ENCODE results near the gene RABAC1.
"Not testable (repeated sequence)": the region's sequence is repeated elsewhere in the genome, so short reads cannot be mapped to it uniquely, and the experiment has no call there.

Gene RABAC1, protein sequence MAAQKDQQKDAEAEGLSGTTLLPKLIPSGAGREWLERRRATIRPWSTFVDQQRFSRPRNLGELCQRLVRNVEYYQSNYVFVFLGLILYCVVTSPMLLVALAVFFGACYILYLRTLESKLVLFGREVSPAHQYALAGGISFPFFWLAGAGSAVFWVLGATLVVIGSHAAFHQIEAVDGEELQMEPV

DNA sequence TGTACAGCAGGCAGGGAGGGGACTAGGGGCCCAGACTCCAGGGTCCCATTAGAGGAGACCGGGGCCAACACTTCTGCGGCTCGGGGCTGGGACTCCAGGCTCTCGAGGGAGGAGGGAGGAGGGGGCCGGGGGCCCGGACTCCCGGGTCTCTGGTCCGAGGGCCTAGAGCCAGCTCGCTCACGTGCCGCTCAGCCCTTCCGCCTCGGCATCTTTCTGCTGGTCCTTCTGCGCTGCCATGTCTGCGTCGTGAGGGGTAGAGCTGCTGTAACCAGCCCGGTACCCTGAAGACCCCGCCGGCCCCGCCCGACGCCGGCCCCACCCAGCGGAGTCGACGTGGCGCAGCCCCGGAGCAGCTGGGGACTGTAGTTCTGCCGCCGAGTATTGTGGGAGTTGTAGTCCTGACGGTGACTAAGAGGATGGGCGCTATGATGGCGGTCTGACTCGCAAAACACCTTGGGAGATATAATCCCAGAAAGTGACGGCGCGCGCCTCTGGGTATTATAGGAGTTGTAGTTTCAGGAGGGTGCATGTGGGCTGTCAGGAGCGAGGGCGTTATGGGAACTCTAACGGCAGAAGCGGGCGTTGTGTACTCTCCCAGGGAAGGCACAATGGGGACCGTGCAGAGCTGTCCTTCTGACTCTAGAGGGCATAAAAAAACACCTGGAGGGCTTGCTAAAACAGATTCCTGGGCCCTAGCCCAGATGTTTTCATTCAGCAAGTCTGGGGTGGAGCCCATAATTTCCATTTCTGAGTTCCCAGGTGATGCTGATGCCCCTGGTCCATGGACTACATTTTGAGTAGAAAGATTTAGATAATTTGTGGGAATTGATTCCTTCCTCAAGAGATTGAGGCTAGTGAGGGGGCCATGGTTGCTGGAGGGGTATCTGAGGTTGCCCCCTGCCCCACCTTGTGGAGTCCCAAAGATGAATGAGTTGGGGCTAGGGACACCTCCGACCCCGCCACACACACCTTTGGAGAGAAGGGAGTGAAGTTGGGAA is at the start of gene RABAC1:
Gene RABAC1 (minus strand): TSS at position 266 of the 998 bp plus-strand sequence. CDS start 29 bp downstream, at position 237.
- peak; percentile 96 for DNase-seq (ENCODE audit: low spot score)

DNA sequence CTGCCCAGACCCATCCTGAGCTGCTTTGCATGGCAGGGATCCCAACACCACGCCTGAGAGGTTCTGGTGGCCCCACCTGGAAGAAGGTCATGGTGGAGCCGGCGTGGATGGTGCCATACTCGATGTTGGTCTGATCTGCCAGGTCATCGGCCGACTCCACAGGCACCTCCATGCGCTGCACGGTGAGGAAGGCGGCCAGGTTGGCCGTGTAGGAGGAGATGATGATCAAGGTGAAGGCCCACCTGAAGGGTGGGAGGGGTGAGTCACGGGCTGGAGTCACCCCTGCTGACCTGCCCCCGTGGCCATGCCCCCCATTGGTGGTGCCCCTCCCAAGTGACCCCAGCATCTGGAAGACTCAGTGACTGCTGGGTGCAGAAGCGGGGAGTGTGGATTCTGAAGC is 47.4 kb upstream of the RABAC1 start:
- no peak for DNase-seq (ENCODE audit: low spot score)

DNA sequence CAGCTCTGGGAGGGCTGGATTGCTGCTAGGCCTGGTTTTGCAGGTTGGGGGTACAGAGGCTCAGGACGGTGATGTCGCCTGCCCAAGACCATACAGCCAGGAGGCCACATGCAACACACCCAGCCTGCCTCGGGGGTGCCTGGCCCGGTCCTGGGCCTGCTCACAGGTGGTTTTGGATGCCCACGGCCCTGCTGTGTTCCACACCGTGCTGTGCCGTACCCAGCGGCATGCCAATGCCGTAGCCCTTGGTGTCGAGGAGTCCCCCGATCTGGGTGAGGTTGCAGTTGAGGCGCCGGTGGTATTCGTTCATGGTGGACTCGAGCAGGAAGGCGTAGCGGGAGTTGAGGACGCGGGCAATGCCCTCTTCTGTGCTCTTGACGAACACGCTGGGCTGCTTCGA is 46.4 kb upstream of the RABAC1 start:
- no peak for DNase-seq (ENCODE audit: low spot score)

DNA sequence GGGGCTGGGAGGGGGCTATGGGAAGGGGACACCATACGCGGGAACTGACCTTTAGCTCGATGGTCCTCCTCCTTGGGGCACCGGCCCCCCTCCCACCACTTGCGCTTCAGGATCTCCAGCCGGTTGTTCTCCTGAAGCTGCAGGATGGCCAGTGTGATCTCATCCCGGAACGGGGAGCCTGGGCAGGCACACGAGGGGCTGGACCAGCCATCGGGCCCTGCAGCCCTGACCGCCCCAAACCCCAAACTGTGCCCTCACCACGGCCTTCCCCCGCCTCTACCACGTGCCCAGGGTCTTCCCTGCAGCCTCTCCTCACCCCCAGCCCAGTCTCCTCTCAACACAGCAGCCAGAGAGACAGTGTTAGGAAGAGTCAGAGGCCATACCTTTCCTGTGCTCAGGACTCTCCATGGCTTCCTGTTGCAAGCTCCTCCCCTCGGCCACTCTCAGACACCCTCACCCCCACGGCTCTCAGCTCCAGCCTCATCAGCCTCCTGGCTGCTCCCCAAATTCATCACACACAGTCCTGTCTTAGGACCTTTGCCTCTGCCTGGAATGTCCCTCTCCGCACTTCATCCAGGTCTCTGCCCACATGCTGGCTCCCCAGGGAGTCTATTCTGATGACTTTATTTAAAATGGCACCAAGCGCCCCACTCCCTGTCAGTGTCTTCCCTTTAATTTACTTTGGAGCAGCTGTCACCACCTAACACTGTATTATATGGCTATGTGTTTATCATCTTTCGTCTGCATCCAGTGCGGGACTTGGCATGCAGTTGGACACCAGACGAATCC is 44.6 kb upstream of the RABAC1 start:
- DNase-seq (ENCODE audit: low spot score), result no peak

DNA sequence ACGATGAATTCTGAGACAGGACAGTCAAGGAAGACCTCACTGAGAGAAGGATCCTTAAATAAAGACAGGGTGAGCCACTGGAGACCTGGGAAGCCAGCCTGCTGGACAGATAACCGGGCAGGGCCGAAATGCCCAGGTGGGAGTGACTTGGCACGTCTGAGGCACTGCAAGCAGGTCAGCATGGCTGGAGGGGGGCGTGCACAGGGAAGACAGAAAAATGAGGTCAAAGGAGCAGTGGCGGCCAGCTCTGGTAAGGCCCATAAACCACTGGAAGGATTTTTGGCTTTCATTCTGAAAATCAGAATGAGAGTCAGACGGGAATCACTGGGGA is 40.7 kb upstream of the RABAC1 start:
- no peak for DNase-seq (ENCODE audit: low spot score)

DNA sequence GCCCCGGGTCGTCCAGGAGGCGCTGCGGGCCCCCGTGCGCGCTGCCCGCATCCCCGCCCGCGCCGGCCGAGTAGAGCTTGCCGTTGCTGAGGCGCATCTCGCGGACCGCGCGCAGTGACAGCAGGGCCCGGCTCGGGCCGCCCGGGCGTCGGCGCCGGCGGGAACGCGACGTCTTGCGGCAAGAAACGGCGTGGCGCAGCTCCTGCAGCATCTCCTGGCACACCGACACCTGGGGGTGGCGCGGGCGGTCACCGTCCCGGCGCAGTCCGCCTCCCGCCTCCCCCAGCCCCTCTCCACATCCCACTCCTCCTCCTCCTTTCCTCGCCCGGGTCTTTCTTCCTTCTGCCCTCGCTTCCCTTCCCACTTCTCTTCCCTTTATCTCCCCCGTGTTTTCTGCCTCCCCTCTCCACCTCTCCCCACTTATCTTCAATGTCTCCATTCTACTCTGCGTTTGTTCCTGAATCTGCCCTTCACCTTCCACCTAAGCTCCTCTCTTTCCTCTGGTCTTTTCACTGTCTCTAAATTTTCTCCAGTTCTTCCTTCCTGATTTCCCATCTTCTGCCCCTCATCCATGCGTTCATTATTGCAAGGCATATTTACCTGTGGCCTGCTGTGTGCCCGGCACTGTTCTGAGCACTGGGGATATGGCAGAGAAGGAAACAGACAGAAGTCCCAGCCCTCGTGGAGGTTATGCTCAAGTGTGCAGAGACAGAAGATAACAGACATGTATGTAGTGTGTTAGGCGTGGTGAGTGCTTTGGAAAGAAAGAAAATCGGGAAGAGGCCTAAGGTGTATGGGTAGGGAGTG is 40.2 kb upstream of the RABAC1 start:
- no peak for DNase-seq (ENCODE audit: low spot score)

DNA sequence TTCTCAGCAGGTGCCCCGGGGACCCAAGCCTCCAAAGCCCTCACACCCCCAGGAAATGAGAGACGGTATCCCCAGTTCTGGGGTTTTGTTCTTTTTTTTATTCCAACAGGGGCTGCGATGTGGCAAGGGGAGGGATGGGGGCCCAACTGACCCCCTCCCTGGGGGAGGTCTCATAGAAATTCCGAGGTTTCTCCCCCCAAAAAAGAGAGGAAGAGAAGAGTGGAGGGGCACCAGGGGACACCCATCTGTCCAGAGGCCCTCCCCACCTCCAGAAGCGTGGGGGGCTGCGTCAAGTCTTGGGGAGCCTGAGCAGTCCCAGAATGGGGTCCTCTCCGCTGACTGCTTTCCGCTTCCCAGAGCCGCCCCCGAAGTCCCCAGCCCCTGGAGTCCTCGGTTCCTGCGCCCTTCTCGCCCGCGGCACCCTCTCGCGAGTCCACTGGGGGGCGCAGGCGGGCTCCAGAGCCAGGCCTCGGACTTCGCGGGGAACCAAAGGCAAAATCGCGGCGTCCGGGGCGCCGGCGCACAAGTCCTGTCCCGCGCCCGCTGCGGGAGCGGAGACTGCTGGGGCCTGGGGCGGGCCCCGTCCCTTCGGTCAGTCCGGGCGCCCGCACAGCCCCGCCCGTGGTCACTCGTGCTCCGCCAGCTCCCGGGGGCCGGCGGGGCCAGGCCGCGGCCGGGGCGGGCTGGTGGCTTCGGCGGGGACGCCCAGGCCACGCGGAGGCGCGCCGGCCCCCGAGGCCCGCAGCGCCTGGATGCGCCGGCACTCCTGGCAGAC is 39.3 kb upstream of the RABAC1 start:
- no peak for DNase-seq (ENCODE audit: low spot score)

DNA sequence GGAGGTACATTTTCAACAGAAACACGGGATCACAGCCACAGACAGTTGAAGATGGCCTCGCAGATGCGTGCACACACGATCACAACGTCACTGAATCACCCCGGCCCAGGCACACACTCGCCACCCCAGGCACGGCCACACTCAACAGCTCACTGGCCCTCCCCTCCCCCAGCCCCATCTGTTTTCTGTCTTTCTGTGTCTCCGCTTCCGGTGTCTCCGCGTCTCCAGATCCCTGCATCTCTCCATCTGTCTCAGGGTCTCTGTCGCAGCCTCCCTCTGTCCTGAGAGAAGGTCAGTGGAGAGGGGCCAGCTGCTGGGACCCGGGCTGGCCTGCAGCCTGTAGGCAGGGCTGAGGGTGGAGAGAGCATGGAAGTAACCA is 38.7 kb upstream of the RABAC1 start:
- no peak for DNase-seq (ENCODE audit: low spot score)

DNA sequence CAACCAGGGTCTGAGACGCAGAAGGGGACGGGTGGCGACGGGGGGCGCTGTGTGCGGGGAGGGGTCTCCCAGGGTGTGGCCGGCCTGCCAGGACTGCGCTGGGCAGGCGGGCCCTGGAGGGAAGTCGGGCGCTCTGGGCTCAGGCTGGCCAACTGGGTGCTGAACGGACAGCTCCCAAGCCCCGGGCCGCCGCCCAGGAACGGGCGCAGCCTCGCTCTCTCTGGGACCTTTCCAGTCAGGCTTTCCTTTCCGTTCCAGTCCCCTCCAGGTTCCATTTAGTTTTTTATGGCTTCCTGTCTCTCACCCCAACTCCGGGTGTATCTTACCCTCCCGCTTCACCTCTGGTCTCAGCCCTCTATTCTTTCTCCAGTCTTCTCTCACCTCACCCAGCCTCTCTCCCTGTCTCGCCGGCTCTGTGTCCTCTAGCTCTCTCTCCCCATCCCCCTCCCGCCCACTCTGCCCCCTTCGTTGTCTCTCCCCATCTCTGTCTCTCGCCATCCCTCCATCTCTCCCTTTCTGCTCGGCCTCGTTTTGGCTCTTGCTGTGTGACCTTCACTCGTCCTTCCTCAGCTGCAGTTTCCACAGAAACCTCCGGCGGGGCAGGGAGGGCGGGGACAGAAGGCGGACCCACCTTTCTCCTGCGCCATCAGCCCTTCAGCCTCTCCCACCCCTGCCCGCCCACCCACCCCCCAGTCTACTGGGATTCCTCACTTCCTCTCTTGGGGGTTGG is 38.2 kb upstream of the RABAC1 start:
- peak; percentile 54 for DNase-seq (ENCODE audit: low spot score)

DNA sequence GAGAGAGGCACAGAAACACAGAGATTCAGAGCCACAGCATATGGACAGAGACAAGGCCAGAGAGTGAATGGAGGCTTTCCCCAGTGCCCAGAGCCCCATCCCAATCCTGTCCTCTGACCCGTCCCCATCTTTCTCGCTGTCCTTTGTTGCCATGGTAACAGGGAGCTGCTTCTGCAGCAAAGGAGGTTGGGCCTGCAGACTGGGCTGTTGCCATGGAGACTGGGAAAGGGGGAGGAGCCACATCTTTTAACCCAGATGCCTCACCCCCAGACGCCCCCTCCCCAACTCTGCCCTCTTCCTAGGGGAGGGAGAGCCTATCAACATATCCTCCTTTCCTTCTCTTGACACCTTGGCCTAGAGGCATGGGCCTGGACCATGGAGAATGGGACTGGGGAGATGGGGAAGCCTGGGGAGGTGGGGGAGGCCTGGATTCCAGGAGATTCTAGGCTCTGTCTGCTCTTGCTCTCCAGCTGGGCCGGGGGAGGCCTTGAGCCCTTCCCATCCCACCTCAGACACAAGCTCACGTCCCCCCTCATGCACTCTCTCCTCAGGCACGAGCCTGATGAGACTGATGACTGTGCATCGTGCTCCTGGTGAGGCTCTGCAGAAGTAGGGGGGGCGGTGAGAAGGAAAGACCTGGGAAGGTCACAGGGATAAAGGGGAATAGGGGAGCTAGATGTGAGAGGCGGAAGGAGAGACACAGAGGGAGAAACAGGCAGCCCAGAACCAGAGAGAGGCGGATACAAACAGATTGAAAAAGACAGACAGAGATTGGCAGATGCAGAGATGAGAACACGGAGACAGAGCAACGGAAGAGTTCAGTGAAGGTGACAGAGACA is 37.1 kb upstream of the RABAC1 start:
- no peak for DNase-seq (ENCODE audit: low spot score)

DNA sequence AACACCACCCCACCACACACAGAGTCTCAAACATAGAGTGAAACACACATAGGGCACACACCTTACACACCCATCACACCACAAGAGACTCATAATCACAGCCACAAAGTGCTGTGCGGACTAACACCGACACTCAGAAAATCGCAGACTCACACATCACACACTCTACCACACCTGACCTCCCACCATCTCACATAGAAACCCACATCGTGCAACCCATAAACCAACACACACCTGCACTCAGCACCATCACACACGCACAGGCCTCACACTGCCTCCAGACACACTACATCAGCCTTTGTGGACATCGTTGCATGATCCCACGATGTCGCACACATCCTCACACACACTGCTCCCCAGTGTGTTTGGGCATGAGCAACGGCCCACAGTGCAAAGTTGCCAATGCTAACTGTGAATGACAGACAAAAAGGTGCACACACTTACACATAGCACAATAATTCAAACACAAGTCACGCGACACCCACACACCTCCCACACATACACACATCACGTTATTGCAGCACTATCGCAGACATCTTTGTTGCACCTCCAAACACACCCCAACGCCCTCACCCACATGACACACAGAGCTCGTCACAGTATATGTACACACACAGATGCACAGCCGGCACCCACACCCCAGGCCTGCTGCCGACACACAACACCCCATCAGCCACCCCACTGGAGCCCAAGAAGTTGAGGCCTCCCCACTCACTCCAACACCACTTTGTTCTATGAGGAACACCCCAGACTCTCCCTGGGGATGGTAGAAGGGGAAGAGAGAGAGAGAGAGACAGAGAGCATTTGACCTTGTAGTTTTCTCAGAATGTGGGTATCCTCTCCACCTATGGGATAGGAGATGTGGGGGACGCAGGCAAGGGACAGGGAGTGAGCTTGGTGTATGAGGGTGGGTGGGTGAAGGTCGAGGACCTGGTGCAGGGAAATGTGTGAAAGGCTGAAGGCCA is 36.2 kb upstream of the RABAC1 start:
- no peak for DNase-seq (ENCODE audit: low spot score)

DNA sequence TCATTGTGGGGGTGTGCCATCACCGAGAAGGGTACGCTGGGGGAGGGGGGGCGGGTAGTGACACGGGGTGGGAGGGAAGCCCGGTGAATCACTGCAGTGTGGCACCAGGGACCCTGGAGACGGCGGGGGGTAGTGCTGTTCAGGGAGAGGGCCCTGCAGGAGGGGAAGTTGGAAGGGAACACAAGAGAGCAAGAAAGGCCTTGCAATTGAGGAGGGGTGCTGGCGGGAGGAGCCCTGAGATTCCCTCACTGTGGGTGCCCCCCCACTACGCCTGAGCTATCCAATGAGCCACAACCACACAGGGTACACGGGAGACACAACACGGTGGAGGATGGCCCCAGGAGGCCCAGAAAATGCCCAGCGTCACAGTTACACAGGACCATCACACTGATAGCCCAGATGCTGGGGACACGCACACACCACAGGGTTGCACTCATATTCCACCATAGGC is 35.4 kb upstream of the RABAC1 start:
- DNase-seq (ENCODE audit: low spot score), result no peak

DNA sequence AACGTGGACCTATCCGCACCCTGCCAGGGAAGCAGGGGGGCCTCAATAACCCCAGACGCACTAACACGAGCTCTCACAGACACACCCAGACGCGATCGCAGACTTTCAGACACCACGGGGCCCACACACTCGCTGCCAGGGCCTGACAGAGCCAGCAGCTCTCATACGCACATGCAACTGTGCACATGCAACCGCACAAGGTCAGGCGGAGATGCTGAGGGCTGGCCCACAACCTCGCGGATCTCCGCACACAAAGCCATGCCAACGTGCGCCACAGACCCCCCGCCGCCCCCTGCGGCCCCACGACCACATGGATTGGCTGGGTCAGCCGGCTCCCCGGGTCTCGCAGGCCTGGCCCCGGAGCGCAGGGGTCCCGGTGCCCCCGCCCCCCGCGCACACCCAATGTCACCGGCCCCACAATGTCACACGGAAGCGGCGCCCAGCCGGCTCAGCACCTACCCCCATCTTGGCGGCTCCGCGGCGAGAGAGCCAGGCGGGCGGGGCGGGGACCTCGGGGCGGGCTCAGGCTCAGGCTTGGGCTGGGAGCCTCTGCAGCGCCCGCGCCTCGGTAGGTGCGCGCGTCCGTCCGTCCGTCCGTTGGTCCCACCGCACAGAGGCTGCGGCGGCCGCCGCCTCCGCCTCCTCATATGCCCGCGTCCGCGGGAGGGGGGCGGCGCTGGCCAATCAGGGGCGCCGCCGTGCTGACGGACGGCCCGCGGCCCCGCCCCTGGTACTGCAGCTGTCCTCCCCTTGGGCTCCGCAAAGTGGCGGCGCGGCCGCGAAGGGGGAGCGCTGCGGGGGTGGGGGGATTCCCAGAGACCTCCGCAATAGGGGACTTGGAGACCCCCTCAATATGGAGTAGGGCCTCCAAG is 34.7 kb upstream of the RABAC1 start, which contains the start of gene ATP1A3:
Gene ATP1A3 (minus strand): TSS at position 619 of the 872 bp plus-strand sequence. CDS start 154 bp downstream, at position 465.
- DNase-seq (ENCODE audit: low spot score), result peak; percentile 63

DNA sequence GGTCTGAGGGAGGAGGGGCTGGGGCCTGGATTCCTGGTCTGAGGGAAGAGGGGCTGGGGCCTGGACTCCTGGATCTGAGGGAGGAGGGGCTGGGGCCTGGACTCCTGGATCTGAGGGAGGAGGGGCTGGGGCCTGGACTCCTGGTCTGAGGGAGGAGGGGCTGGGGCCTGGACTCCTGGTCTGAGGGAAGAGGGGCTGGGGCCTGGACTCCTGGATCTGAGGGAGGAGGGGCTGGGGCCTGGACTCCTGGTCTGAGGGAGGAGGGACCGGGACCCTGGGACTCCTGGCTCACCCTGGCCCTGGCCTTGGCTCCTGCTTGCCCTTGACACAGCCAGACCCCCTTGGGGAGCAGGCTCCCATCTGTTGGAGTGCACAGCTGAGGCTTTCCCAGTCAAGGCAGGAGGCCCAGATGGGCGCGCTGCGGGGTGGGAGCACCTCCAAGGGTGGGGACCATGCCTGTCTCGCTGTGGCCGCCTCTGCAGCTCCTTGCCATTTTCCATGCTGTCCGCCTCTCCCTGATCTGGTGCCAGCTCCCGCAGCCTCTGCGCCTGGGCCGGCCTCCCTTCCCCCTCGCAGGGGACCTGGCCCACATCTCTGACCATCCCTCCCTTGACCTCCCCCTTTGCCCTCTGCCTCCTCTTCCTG is 32.9 kb upstream of the RABAC1 start:
- not testable (repeated sequence) for DNase-seq (ENCODE audit: low spot score)

DNA sequence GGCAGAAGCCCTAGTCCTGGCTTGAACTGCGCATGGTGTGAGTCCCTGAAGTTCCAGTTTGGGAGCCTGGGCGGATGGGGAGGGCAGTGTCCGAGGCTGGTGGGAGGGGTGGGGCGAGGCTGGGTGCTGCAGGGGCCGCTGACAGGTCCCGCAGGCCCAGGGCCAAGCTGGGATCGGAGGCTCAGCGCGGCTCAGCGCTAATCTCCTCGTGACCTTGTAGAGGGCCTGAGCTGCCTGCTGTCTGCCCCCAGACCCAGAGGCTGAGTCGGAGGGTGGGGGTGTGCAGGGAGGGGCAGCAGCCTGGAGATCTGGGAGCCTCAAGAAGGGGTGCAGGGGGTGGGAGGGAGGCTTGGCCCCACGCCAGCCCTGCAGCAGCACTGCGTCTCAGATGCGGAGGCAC is 31.9 kb upstream of the RABAC1 start:
- DNase-seq (ENCODE audit: low spot score), result no peak

DNA sequence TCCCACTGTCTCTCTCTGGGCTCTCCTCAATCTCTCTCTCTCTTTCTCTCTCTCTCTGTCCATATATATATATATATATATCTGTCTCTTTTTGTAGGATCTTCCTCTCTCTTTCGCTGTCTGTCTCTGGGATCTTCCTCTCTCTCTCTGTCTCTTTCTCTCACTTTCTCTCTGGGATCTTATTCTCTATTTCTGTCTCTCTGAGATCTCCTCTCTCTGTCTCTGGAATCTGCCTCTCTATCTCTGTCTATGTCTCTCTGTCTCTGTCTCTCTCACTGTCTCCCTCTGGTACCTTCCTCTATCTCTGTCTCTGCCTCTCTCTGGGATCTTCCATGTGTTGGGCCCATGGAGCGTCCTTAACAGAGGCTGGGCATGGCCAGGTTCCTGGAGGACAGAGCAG is 31.5 kb upstream of the RABAC1 start:
- DNase-seq (ENCODE audit: low spot score), result no peak

DNA sequence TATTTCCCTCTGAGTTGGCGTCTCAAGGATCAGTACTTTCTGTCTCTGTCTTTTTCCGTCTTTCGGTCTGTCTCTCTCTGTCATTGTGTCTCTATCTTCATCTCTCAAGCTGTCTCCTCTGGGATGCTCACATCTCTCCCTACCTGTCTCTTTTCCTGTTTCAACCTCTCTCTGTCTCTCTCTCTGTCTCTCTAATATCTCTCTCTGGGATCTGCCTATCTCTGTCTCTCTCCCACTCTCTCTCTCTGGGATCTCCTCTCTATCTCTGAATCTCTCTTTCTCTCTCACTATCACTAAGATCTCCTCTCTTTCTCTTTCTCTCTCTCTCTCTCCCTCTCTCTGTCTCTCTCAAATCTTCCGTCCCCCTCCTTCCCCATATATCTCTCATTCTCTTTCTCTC is 30.9 kb upstream of the RABAC1 start:
- DNase-seq (ENCODE audit: low spot score), result no peak
